Measurements from ENCODE around the gene ZNF862. TPM values are rescaled to one million over a fixed set of nuclear protein-coding genes. Genes with fewer than 3 reads are reported as not detected.

The ZNF862 gene
- total and polyA plus RNA-seq, 2 experiments from 2014 or later = 8.9 to 22.6 TPM

DNA sequence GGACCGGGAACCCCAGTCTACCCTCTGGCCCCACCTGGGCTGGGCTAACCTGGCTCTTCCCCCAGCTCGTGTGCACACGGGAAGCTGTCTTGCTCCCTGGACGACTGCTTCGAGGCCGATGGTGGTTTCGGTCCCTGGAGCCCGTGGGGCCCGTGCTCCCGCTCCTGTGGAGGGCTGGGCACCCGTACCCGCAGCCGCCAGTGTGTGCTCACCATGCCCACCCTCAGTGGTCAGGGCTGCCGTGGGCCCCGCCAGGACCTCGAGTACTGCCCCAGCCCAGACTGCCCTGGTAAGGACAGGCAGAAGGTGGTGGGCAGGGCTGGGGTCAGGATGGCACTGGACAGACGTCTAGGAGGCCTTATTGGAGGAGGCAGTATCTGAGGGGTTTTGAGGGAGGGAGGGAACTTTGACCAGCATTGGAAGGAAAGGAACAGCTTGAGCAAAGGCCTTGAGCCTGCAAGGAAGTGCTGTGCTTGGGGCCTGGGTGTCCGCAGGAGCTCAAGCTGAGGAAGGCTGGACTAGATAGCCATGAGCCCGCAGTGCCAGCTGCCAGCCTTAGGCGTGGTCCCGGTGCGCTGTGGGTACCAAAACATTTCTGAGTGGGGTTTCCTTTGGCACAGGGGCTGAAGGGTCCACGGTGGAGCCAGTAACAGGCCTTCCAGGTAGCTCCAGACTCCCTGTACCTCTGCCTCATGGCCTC, 20.2 kb upstream of the ZNF862 start:
- Histone ChIP-seq H3K4me1 (ENCODE audit: low read depth) (no peaks in the 10 kb centered on the region), H3K4me3 (no peak overlapping the region), H3K36me3 (no peaks in the 10 kb centered on the region), H3K9me3 (ENCODE audit: low read depth) (no peaks in the 10 kb centered on the region), H3K27me3 (no peaks in the 10 kb centered on the region), H3K27ac (no peak overlapping the region)
- no peak for DNase-seq (ENCODE audit: low read depth in 1 of 2, low spot score in 1 of 2)
- TF ChIP-seq, protein P1, sequence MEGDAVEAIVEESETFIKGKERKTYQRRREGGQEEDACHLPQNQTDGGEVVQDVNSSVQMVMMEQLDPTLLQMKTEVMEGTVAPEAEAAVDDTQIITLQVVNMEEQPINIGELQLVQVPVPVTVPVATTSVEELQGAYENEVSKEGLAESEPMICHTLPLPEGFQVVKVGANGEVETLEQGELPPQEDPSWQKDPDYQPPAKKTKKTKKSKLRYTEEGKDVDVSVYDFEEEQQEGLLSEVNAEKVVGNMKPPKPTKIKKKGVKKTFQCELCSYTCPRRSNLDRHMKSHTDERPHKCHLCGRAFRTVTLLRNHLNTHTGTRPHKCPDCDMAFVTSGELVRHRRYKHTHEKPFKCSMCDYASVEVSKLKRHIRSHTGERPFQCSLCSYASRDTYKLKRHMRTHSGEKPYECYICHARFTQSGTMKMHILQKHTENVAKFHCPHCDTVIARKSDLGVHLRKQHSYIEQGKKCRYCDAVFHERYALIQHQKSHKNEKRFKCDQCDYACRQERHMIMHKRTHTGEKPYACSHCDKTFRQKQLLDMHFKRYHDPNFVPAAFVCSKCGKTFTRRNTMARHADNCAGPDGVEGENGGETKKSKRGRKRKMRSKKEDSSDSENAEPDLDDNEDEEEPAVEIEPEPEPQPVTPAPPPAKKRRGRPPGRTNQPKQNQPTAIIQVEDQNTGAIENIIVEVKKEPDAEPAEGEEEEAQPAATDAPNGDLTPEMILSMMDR (IDR thresholded peaks at IDR 0.05; ENCODE audit: low read depth, low read length) = no peak

DNA sequence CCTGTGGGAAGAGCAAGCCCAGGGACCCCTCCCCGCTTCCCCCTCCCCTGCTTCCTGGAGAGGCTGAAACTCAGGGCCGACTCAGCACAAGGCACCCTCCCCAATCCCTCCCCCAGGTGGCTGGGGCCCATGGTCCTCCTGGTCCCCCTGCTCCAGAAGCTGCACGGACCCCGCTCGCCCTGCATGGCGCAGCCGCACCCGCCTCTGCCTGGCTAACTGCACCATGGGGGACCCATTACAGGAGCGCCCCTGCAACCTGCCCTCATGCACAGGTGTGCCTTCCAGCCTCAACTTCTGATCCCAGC, 19.7 kb upstream of the ZNF862 start:
- no peak overlapping the region for H3K4me3 ChIP-seq
- no peak overlapping the region for H3K27ac ChIP-seq
- no peaks in the 10 kb centered on the region for H3K27me3 ChIP-seq
- TF ChIP-seq, protein P1 (IDR thresholded peaks at IDR 0.05; ENCODE audit: low read depth, low read length) = no peak
- H3K9me3 ChIP-seq (ENCODE audit: low read depth) = no peaks in the 10 kb centered on the region
- no peaks in the 10 kb centered on the region for H3K4me1 ChIP-seq (ENCODE audit: low read depth)
- no peaks in the 10 kb centered on the region for H3K36me3 ChIP-seq
- DNase-seq (ENCODE audit: low read depth in 1 of 2, low spot score in 1 of 2) = no peak

DNA sequence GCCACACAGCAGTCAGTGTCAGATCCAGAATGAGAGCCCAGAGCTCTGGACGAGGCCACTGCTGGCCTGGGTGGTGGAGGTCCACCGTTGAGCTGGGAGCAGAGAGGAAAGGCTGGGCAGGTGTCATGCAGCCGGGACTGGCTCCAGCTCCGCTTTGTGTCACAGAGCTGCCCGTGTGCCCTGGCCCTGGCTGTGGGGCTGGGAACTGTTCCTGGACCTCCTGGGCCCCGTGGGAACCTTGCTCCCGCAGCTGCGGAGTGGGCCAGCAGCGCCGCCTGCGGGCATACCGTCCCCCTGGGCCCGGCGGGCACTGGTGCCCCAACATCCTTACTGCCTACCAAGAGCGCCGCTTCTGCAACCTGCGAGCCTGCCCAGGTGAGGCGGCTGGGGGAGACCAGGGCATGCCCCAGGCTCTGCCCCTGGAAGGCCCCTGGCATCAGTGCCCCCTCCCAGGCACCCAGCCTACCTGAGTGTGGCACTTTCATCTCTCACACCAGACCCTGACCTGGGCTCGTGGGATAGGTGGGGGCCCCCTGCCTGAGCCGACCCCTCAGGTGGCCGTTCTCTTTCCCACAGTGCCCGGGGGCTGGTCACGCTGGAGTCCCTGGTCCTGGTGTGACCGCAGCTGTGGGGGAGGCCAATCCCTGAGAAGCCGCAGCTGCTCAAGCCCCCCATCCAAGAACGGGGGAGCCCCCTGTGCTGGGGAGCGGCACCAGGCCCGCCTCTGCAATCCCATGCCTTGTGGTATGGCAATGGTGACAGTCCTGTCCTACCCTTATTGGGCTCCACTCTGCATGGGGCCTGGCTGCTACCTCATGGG, 18.8 kb upstream of the ZNF862 start:
- H3K4me1 ChIP-seq (ENCODE audit: low read depth) = no peaks in the 10 kb centered on the region
- DNase-seq (ENCODE audit: low read depth in 1 of 2, low spot score in 1 of 2) = no peak
- TF ChIP-seq, protein P1 (IDR thresholded peaks at IDR 0.05; ENCODE audit: low read depth, low read length) = no peak
- H3K9me3 ChIP-seq (ENCODE audit: low read depth) = no peaks in the 10 kb centered on the region
- no peak overlapping the region for H3K4me3 ChIP-seq
- no peaks in the 10 kb centered on the region for H3K36me3 ChIP-seq
- H3K27ac ChIP-seq = no peak overlapping the region
- H3K27me3 ChIP-seq = no peaks in the 10 kb centered on the region

DNA sequence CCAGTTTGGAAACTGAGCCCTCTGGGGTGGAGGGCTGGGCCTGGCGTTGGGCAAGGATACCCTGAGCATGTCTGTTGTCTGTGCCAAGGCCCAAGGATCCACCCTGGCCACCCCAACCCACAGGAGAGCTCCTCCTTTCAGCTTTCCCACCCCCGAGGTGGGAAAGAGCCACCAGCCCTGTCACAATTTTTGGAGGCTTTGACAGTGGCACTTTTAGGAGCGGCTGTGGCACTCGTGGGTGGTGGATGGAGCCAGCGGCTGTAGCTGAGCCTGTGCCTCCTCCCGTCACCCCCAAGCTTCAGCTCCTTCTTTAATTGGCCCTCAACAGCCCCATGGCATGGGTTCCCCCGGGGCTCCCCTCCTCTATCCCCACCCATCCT, 18.2 kb upstream of the ZNF862 start:
- Histone ChIP-seq H3K9me3 (ENCODE audit: low read depth) (no peaks in the 10 kb centered on the region), H3K36me3 (no peaks in the 10 kb centered on the region), H3K4me3 (no peak overlapping the region), H3K27ac (no peak overlapping the region), H3K4me1 (ENCODE audit: low read depth) (no peaks in the 10 kb centered on the region), H3K27me3 (no peaks in the 10 kb centered on the region)
- no peak for DNase-seq (ENCODE audit: low read depth in 1 of 2, low spot score in 1 of 2)
- TF ChIP-seq, protein P1 (IDR thresholded peaks at IDR 0.05; ENCODE audit: low read depth, low read length) = no peak

DNA sequence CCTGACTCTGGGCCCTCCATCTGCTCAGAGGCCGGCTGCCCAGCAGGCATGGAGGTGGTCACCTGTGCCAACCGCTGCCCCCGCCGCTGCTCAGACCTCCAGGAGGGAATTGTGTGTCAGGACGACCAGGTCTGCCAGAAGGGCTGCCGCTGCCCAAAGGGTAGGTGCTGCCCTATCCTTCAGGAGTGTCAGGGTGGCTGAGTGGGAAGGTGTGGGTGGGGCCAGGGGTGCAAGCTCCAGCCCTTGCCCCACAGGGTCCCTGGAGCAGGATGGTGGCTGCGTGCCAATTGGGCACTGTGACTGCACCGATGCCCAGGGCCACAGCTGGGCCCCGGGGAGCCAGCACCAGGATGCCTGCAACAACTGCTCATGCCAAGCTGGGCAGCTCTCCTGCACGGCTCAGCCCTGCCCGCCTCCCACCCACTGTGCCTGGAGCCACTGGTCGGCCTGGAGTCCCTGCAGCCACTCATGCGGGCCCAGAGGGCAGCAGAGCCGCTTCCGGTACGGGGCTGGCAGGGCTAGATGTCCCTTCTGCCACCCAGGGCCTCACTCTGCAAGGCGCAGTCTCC, 17.5 kb upstream of the ZNF862 start:
- Histone ChIP-seq H3K4me1 (ENCODE audit: low read depth) (no peaks in the 10 kb centered on the region), H3K4me3 (no peak overlapping the region), H3K9me3 (ENCODE audit: low read depth) (no peaks in the 10 kb centered on the region), H3K36me3 (no peaks in the 10 kb centered on the region), H3K27ac (no peak overlapping the region), H3K27me3 (no peaks in the 10 kb centered on the region)
- TF ChIP-seq, protein P1 (IDR thresholded peaks at IDR 0.05; ENCODE audit: low read depth, low read length) = no peak
- no peak for DNase-seq (ENCODE audit: low read depth in 1 of 2, low spot score in 1 of 2)

All from cardiac muscle cell (in vitro differentiated cells and primary cell).